Putamen (tissue), 1 donor: ENCODE measurements around the gene IDUA.

Experiments
- DNase-seq: peaks from one replicate; pipeline ENCODE4 v3.0.0-alpha.2; 2016; ENCODE audit warnings: low spot score

The IDUA gene

GRCh38 chr4:1015179-1015578 lies 28.3 kb downstream of the IDUA start:
- DNase-seq, result peak; percentile 49

- DNase-seq, result no peak
Observed at GRCh38 chr4:1015746-1016145, 28.9 kb downstream of the IDUA start.

DNA sequence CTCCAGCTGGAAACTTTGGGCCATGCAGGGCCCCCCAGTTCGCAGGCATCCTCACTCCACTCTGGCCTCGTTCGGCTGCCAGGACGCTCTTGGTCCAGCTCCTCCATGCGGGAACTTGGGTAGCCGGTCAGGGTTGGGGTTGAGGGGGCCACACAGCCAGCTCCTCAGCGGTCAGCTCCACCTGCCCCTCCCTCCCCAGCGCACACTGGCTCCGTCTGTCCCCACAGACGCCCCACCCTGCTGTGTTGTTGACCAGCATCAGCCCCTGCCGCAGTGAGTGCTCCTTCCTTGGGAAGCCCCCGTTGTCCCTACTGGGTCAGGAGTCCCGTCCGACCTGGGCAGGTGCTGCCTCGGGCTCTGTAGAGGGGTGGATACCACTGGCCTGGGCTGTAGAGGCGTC lies 30.4 kb downstream of the IDUA start:
- DNase-seq, result no peak

GRCh38 chr4:1017706-1018105 lies 30.9 kb downstream of the IDUA start:
- DNase-seq, result no peak

- no peak for DNase-seq
Observed at GRCh38 chr4:1018147-1019020, 31.5 kb downstream of the IDUA start.

GRCh38 chr4:1019320-1019719 lies 32.5 kb downstream of the IDUA start:
- DNase-seq, result no peak

GRCh38 chr4:1019729-1020470 lies 33.1 kb downstream of the IDUA start:
- no peak for DNase-seq

- no peak for DNase-seq
Observed at GRCh38 chr4:1021386-1022050, 34.7 kb downstream of the IDUA start.

DNA sequence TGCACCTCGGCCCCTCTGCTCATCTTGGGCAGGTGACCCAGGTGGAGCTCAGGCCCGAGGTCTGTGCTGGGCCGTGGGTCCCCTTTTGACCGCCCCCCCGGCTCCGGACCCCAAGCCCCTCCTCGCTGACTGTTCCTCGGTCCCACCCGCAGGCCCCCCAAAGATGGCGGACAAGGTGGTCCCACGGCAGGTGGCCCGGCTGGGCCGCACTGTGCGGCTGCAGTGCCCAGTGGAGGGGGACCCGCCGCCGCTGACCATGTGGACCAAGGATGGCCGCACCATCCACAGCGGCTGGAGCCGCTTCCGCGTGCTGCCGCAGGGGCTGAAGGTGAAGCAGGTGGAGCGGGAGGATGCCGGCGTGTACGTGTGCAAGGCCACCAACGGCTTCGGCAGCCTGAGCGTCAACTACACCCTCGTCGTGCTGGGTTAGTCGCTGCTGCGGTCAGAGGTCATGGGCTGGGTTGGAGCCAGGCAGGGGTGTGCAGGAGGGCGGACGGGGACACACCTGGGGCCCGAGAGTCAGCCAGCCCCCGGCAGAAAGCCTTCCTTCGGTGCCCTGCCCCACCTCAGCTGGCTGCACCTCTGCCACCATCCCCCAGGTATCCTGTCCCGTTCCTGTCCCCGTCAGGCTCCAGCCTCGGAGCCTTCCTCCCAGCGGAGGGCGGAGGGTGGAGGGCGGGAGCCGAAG lies 35.4 kb downstream of the IDUA start:
- DNase-seq, result no peak

GRCh38 chr4:1022739-1023066 lies 35.9 kb downstream of the IDUA start:
- no peak for DNase-seq

DNA sequence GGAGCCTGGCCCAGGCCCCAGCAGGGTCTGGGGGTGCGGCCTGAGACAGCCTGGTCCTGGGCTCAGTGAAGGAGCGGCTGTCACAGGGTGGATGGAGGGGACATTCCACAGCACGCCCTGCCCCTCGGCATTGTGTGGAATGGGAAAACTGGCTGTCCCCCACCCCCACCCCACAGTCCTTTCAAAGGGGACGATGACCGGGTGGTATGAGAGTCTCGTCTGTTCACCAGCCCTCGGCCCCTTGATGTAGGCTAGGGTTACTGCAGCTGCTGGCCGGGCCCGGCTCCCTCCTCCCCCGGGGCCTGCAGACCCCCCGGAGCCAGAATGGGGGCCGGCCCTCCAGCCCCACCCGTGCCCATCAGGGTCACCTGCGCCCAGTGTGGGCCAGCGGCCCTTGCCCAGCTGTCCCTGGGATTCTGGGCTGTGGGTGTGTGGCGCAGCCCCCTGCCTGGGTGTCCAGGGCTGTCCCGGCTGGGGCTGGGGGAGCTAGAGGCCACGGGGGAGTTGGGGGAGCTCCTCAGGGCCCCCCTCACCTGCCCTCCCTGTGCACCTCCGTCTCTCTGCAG lies 36.3 kb downstream of the IDUA start:
- DNase-seq, result no peak

DNA sequence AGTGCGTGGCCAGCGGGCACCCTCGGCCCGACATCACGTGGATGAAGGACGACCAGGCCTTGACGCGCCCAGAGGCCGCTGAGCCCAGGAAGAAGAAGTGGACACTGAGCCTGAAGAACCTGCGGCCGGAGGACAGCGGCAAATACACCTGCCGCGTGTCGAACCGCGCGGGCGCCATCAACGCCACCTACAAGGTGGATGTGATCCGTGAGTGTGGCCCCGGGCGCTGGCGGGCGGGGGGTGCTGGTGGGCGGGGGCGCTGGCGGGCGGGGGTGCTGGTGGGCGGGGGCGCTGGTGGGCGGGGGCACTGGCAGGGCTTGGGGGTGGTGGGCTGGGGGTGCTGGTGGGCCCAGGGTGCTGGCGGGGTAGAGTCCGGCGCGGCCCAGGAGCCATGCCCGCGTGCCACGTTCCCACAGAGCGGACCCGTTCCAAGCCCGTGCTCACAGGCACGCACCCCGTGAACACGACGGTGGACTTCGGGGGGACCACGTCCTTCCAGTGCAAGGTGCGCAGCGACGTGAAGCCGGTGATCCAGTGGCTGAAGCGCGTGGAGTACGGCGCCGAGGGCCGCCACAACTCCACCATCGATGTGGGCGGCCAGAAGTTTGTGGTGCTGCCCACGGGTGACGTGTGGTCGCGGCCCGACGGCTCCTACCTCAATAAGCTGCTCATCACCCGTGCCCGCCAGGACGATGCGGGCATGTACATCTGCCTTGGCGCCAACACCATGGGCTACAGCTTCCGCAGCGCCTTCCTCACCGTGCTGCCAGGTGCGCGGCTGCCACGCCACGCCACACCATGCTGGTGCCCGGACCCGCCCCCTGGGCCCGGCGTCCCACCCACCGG lies 37.3 kb downstream of the IDUA start:
- DNase-seq, result no peak

DNA sequence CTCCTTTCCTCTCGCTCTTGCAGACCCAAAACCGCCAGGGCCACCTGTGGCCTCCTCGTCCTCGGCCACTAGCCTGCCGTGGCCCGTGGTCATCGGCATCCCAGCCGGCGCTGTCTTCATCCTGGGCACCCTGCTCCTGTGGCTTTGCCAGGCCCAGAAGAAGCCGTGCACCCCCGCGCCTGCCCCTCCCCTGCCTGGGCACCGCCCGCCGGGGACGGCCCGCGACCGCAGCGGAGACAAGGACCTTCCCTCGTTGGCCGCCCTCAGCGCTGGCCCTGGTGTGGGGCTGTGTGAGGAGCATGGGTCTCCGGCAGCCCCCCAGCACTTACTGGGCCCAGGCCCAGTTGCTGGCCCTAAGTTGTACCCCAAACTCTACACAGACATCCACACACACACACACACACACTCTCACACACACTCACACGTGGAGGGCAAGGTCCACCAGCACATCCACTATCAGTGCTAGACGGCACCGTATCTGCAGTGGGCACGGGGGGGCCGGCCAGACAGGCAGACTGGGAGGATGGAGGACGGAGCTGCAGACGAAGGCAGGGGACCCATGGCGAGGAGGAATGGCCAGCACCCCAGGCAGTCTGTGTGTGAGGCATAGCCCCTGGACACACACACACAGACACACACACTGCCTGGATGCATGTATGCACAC lies 38.2 kb downstream of the IDUA start:
- no peak for DNase-seq

DNA sequence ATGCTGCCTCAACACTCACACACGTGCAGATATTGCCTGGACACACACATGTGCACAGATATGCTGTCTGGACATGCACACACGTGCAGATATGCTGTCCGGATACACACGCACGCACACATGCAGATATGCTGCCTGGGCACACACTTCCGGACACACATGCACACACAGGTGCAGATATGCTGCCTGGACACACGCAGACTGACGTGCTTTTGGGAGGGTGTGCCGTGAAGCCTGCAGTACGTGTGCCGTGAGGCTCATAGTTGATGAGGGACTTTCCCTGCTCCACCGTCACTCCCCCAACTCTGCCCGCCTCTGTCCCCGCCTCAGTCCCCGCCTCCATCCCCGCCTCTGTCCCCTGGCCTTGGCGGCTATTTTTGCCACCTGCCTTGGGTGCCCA lies 39.3 kb downstream of the IDUA start:
- no peak for DNase-seq

- no peak for DNase-seq
Observed at GRCh38 chr4:1027219-1027914, 40.5 kb downstream of the IDUA start.

GRCh38 chr4:1027915-1028238 lies 41.0 kb downstream of the IDUA start:
- no peak for DNase-seq

GRCh38 chr4:1028574-1029220 lies 41.9 kb downstream of the IDUA start:
- DNase-seq, result no peak

- no peak for DNase-seq
Observed at GRCh38 chr4:1029529-1029928, 42.7 kb downstream of the IDUA start.

GRCh38 chr4:1030031-1030430 lies 43.2 kb downstream of the IDUA start:
- DNase-seq, result no peak

DNA sequence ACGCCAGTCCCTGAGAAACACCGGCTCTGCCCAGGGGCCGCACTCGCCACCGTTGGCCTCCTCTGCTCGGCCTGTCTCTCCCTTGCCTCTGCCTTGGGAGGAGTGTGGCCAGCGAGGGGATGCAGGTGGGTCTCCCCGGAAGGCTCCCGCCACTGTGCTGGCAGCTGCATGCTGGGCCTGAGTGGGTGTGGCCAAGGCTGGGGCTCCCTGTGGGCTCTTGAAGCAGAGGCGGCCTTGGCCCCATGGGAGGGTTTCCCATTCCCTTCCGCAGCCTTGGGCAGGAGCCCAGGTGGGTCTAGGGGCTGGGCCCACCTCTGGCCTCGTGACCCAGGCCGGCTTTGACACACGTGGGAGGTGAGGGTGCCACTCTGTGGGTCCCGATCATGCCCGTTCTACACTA lies 43.7 kb downstream of the IDUA start:
- no peak for DNase-seq
